Measurements from ENCODE around the gene NALCN. TPM values are rescaled to one million over a fixed set of nuclear protein-coding genes. Genes with fewer than 3 reads are reported as not detected.

NALCN gene
- total and polyA plus RNA-seq, 2 of the 8 experiments (the other 6 are each of a cell fraction or from before 2014, with no cell fraction given): 0.26 to 0.54 TPM

- TF ChIP-seq RFX5 (IDR thresholded peaks at IDR 0.05; ENCODE audit: borderline replicate concordance, low read depth, low read length) (no peak), SAP30 (IDR thresholded peaks at IDR 0.05; ENCODE audit: insufficient read depth, insufficient replicate concordance, low read length) (no peak)
These were observed 7.2 kb downstream of the NALCN start (continued) for GRCh38 chr13:101408992-101409656.

Data from H1 (cell line).